IMR-90 (cell line): ENCODE data around the gene KCNQ5. TPM values are rescaled to one million over a fixed set of nuclear protein-coding genes. Genes with fewer than 3 reads are reported as not detected.

Experiments used
- ATAC-seq: fragments of 200-7000 bp; cut with Tn5 transposase; 2 replicates; pipeline ENCODE4 v1.9.1; 2020; ENCODE audit warnings: low read depth, mild to moderate bottlenecking, moderate library complexity
- BruUV-seq: library from RNA; stranded (reverse); fragments of 400-500 nt; replicated peaks from 2 replicates; lab custom pipeline; 2021; lab: Mats Ljungman, UMichigan
- CTCF ChIA-PET: fragments of 300-600 bp; formaldehyde crosslinking; extraction: SDS; loops from one replicate; lab custom pipeline; 2021; ENCODE audit warnings: antibody characterized with exemption; lab: Yijun Ruan, JAX
- POLR2A ChIA-PET: fragments of 300-600 bp; sonication (Branson Sonifier 250); formaldehyde crosslinking; loops from one replicate; lab custom pipeline; 2022; ENCODE audit warnings: antibody characterized with exemption; ENCODE audit not compliant: unreplicated experiment; lab: Charles Lee
- DNase-seq: peaks from one replicate; pipeline ENCODE4 v3.0.0; 2013
- H2AFZ ChIP-seq: replicated peaks from 2 replicates; pipeline ENCODE3; 2013; ENCODE audit warnings: low read length, mild to moderate bottlenecking; ENCODE audit not compliant: poor library complexity
- H2AK5ac ChIP-seq: 2 replicates; pipeline ENCODE4 v1.6.1; 2013; ENCODE audit warnings: low read depth, low read length, inconsistent platforms
- H2AK9ac ChIP-seq: replicated peaks from 2 replicates; pipeline ENCODE3; 2013; ENCODE audit warnings: mild to moderate bottlenecking, low read depth, low read length, moderate library complexity; ENCODE audit not compliant: poor library complexity
- H2BK120ac ChIP-seq: 2 replicates; pipeline ENCODE4 v1.6.1; 2013; ENCODE audit warnings: low read depth, low read length, inconsistent platforms
- H2BK15ac ChIP-seq: 3 replicates; pipeline ENCODE4 v1.6.1; 2013; ENCODE audit warnings: low read depth, low read length, inconsistent platforms
- H2BK20ac ChIP-seq: 2 replicates; pipeline ENCODE4 v1.6.1; 2013; ENCODE audit warnings: low read depth, mild to moderate bottlenecking, inconsistent platforms, low read length, moderate library complexity
- H2BK5ac ChIP-seq: 2 replicates; pipeline ENCODE4 v1.6.1; 2013; ENCODE audit warnings: mild to moderate bottlenecking, low read depth, low read length, inconsistent platforms; ENCODE audit not compliant: poor library complexity, severe bottlenecking
- H3K14ac ChIP-seq: replicated peaks from 2 replicates; pipeline ENCODE4 v1.6.1; 2013; ENCODE audit warnings: low read depth, low read length, inconsistent platforms
- H3K18ac ChIP-seq: 2 replicates; pipeline ENCODE4 v1.6.1; 2013; ENCODE audit warnings: low read depth, low read length, control low read depth
- H3K23ac ChIP-seq: 2 replicates; pipeline ENCODE4 v1.6.1; 2013; ENCODE audit warnings: low read depth, low read length, inconsistent platforms
- H3K27ac ChIP-seq: 2 replicates; pipeline ENCODE4 v1.5.1; 2013; ENCODE audit warnings: mild to moderate bottlenecking, control low read depth, low read length; ENCODE audit not compliant: insufficient read depth
- H3K27me3 ChIP-seq: 2 replicates; pipeline ENCODE4 v1.6.1; 2013; ENCODE audit warnings: low read length; ENCODE audit not compliant: control insufficient read depth, insufficient read depth
- H3K36me3 ChIP-seq: 2 replicates; pipeline ENCODE4 v1.6.1; 2013; ENCODE audit warnings: low read length, mixed read lengths; ENCODE audit not compliant: control insufficient read depth, insufficient read depth
- H3K4ac ChIP-seq: 2 replicates; pipeline ENCODE4 v1.6.1; 2013; ENCODE audit warnings: low read depth, low read length, inconsistent platforms
- H3K4me1 ChIP-seq: 2 replicates; pipeline ENCODE4 v1.6.1; 2013; ENCODE audit warnings: low read length, mixed read lengths; ENCODE audit not compliant: control insufficient read depth, insufficient read depth
- H3K4me2 ChIP-seq: 2 replicates; pipeline ENCODE4 v1.6.1; 2013; ENCODE audit warnings: low read depth, mild to moderate bottlenecking, control low read depth, low read length, moderate library complexity
- H3K4me3 ChIP-seq: 2 replicates; pipeline ENCODE4 v1.5.1; 2013; ENCODE audit warnings: low read depth, mild to moderate bottlenecking, control low read depth, low read length, moderate library complexity; ENCODE audit not compliant: insufficient read depth
- H3K56ac ChIP-seq: 2 replicates; pipeline ENCODE4 v1.6.1; 2013; ENCODE audit warnings: low read length, inconsistent platforms; ENCODE audit not compliant: insufficient read depth; ENCODE audit errors: extremely low read depth
- H3K79me1 ChIP-seq, 2 experiments: 2 replicates each; pipeline ENCODE4 v1.6.1; 2013; ENCODE audit warnings: low read length in 2 of 2, inconsistent platforms in 1 of 2, low read depth in 1 of 2
- H3K9ac ChIP-seq: 2 replicates; pipeline ENCODE4 v1.6.1; 2013; ENCODE audit warnings: low read depth, low read length, control low read depth
- H3K9me1 ChIP-seq: 2 replicates; pipeline ENCODE4 v1.6.1; 2013; ENCODE audit warnings: low read length, inconsistent platforms; ENCODE audit not compliant: insufficient read depth
- H3K9me3 ChIP-seq: 2 replicates; pipeline ENCODE4 v1.6.1; 2013; ENCODE audit warnings: low read length; ENCODE audit not compliant: control insufficient read depth, insufficient read depth
- H4K20me1 ChIP-seq: 2 replicates; pipeline ENCODE4 v1.6.1; 2013; ENCODE audit warnings: low read length, inconsistent platforms; ENCODE audit not compliant: insufficient read depth
- H4K5ac ChIP-seq: 2 replicates; pipeline ENCODE4 v1.6.1; 2013; ENCODE audit warnings: mild to moderate bottlenecking, low read depth, low read length, control low read depth
- H4K8ac ChIP-seq, 2 experiments: 2 replicates each; pipeline ENCODE4 v1.6.1; 2013; ENCODE audit warnings: low read depth in 2 of 2, low read length in 2 of 2, control low read depth in 1 of 2, inconsistent platforms in 1 of 2
- H4K91ac ChIP-seq: 2 replicates; pipeline ENCODE4 v1.6.1; 2013; ENCODE audit warnings: low read depth, low read length, inconsistent platforms; ENCODE audit not compliant: insufficient read depth
- BHLHE40 ChIP-seq: fragments of 150-350 bp; IDR thresholded peaks from 2 replicates; pipeline ENCODE4 v1.6.1; 2016; ENCODE audit warnings: mild to moderate bottlenecking, low read depth, low read length
- CEBPB ChIP-seq: IDR thresholded peaks from 2 replicates; pipeline ENCODE4 v1.6.1; 2012; ENCODE audit warnings: low read depth, low read length, improper control_type of control experiment
- CHD1 ChIP-seq: IDR thresholded peaks from 2 replicates; pipeline ENCODE4 v1.6.1; 2012; ENCODE audit warnings: low read depth, low read length, improper control_type of control experiment
- FOS ChIP-seq: fragments of 150-350 bp; IDR thresholded peaks from 2 replicates; pipeline ENCODE4 v1.6.1; 2016; ENCODE audit warnings: low read depth, low read length
- MAFK ChIP-seq: IDR thresholded peaks from 2 replicates; pipeline ENCODE4 v1.6.1; 2012; ENCODE audit warnings: low read depth, low read length, improper control_type of control experiment
- MAZ ChIP-seq: IDR thresholded peaks from 2 replicates; pipeline ENCODE4 v1.6.1; 2012; ENCODE audit warnings: low read depth, mild to moderate bottlenecking, low read length, improper control_type of control experiment, moderate library complexity, borderline replicate concordance
- MXI1 ChIP-seq: IDR thresholded peaks from 2 replicates; pipeline ENCODE4 v1.6.1; 2012; ENCODE audit warnings: low read depth, mild to moderate bottlenecking, low read length, moderate library complexity, borderline replicate concordance
- NFE2L2 ChIP-seq: fragments of 150-350 bp; IDR thresholded peaks from 2 replicates; pipeline ENCODE4 v1.6.1; 2016; ENCODE audit warnings: low read depth, mild to moderate bottlenecking, low read length
- POLR2A ChIP-seq: IDR thresholded peaks from 2 replicates; pipeline ENCODE4 v1.6.1; 2012; ENCODE audit warnings: mild to moderate bottlenecking, low read depth, low read length
- RAD21 ChIP-seq: IDR thresholded peaks from 2 replicates; pipeline ENCODE4 v1.6.1; 2012; ENCODE audit warnings: low read length, improper control_type of control experiment
- RCOR1 ChIP-seq: IDR thresholded peaks from 2 replicates; pipeline ENCODE4 v1.6.1; 2012; ENCODE audit warnings: mild to moderate bottlenecking, low read length, improper control_type of control experiment; ENCODE audit not compliant: insufficient replicate concordance
- RFX5 ChIP-seq: IDR thresholded peaks from 2 replicates; pipeline ENCODE4 v1.8.0; 2012; ENCODE audit warnings: low read depth, mild to moderate bottlenecking, low read length, moderate library complexity
- SMC3 ChIP-seq: fragments of 150-350 bp; IDR thresholded peaks from 2 replicates; pipeline ENCODE4 v1.6.1; 2016; ENCODE audit warnings: low read depth, mild to moderate bottlenecking, antibody characterized with exemption, low read length, moderate library complexity
- USF2 ChIP-seq: fragments of 150-350 bp; IDR thresholded peaks from 2 replicates; pipeline ENCODE4 v1.6.1; 2017; ENCODE audit warnings: mild to moderate bottlenecking, antibody characterized with exemption, low read length, low read depth
- WGBS, 2 experiments: methylation state at CpG; one replicate each; pipeline versions ENCODE4 v1.1.5 to v1.1.7; 2013; ENCODE audit warnings: missing lambda C conversion rate in 2 of 2; ENCODE audit not compliant: insufficient read length in 1 of 2; ENCODE audit errors: extremely low coverage in 2 of 2; 5-methylcytosine and 5-hydroxymethylcytosine counted together
- dilution Hi-C: fragments of 300-500 bp; cut with HindIII; formaldehyde crosslinking; loops from one replicate; pipeline ENCODE4 v1.14.3; 2018; ENCODE audit warnings: low sequenced_read_pairs; ENCODE audit not compliant: unreplicated experiment
- in situ Hi-C: fragments of 300-500 bp; cut with MboI; formaldehyde crosslinking; loops from 3 replicates; pipeline ENCODE4 v1.14.3; 2019; ENCODE audit warnings: low sequenced_read_pairs, inconsistent platforms, mixed read lengths
- intact Hi-C: fragments of 100-400 bp; cut with micrococcal nuclease; formaldehyde crosslinking; loops from 2 replicates; pipeline ENCODE4 v1.10.0; 2022
- polyA plus RNA-seq, 3 experiments: library from polyadenylated mRNA; depleted of rRNA; stranded (reverse); fragments of >200 nt; gene quantifications; 2 replicates each; pipeline ENCODE4 v1.2.3, GENCODE V29; 2012; ENCODE audit warnings: low replicate concordance in 1 of 3
- total RNA-seq: library from RNA; depleted of rRNA; stranded (reverse); fragments of >200 nt; gene quantifications from 2 replicates; pipeline ENCODE4 v1.2.3, GENCODE V29; 2012
- TF ChIP-seq, protein P1 (sequence below): conservative IDR thresholded peaks from 2 replicates; pipeline ENCODE4 v1.5.1; 2012; ENCODE audit warnings: mild to moderate bottlenecking, low read depth, low read length, improper control_type of control experiment
- TF ChIP-seq, protein P2 (sequence below): fragments of 150-350 bp; IDR thresholded peaks from 2 replicates; pipeline ENCODE4 v1.6.1; 2016; ENCODE audit warnings: low read depth, mild to moderate bottlenecking, low read length, moderate library complexity, borderline replicate concordance

The KCNQ5 gene
- total and polyA plus RNA-seq, 2 of the 4 experiments (the other 2 are of a cell fraction) = 0.75 to 1.3 TPM

DNA sequence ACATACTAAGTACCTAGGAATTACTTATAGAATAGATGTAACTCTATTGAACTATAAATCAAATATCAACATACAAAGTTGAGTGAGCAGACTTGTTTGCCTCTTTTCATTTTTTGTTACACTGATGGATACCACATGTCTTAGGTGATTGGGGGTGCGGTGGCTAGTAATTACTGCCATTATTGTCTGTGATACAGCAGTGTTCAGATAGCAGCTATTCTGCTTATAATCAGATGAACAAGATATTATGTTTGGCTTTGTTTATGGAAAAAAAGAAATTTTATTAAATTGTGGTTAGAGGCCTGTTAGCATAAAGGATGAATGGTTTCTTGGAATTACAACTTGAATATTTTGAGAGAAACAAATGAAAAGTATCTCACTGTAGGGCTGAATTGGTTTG lies 55.9 kb downstream of the KCNQ5 start:
- no peak overlapping the region for H3K56ac ChIP-seq
- no peak overlapping the region for H3K14ac ChIP-seq
- BruUV-seq = no TSS peak
- H3K27ac ChIP-seq = no peak overlapping the region
- H3K27me3 ChIP-seq = no peaks in the 10 kb centered on the region
- TF ChIP-seq NFE2L2 (no peak), RAD21 (no peak), USF2 (no peak), RCOR1 (no peak), MAZ (no peak), SMC3 (no peak), POLR2A (no peak), CHD1 (no peak), MXI1 (no peak), CEBPB (no peak), FOS (no peak), RFX5 (no peak), MAFK (no peak), BHLHE40 (no peak)
- TF ChIP-seq, protein P1, sequence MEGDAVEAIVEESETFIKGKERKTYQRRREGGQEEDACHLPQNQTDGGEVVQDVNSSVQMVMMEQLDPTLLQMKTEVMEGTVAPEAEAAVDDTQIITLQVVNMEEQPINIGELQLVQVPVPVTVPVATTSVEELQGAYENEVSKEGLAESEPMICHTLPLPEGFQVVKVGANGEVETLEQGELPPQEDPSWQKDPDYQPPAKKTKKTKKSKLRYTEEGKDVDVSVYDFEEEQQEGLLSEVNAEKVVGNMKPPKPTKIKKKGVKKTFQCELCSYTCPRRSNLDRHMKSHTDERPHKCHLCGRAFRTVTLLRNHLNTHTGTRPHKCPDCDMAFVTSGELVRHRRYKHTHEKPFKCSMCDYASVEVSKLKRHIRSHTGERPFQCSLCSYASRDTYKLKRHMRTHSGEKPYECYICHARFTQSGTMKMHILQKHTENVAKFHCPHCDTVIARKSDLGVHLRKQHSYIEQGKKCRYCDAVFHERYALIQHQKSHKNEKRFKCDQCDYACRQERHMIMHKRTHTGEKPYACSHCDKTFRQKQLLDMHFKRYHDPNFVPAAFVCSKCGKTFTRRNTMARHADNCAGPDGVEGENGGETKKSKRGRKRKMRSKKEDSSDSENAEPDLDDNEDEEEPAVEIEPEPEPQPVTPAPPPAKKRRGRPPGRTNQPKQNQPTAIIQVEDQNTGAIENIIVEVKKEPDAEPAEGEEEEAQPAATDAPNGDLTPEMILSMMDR = no peak
- TF ChIP-seq, protein P2, sequence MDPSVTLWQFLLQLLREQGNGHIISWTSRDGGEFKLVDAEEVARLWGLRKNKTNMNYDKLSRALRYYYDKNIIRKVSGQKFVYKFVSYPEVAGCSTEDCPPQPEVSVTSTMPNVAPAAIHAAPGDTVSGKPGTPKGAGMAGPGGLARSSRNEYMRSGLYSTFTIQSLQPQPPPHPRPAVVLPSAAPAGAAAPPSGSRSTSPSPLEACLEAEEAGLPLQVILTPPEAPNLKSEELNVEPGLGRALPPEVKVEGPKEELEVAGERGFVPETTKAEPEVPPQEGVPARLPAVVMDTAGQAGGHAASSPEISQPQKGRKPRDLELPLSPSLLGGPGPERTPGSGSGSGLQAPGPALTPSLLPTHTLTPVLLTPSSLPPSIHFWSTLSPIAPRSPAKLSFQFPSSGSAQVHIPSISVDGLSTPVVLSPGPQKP = no peak
- H3K9me1 ChIP-seq = no peaks in the 10 kb centered on the region; the same call in 1 of the 2 replicates
- H3K18ac ChIP-seq = no peak overlapping the region
- in situ Hi-C loops = no loop called here
- no peaks in the 10 kb centered on the region for H4K20me1 ChIP-seq
- WGBS, 2 experiments = no CpG with 5 or more reads among the region's 1 CpG
- H2BK120ac ChIP-seq = no peak overlapping the region
- H2AFZ ChIP-seq = no peak overlapping the region
- DNase-seq (no peak), ATAC-seq (no peak)
- dilution Hi-C loops = no loop called here
- no peak overlapping the region for H3K4me3 ChIP-seq
- no peak overlapping the region for H4K91ac ChIP-seq
- intact Hi-C loops = no loop called here
- no peak overlapping the region for H3K4me2 ChIP-seq
- no peak overlapping the region for H3K4ac ChIP-seq
- no peaks in the 10 kb centered on the region; a peak in 2 of 4 replicates for H3K79me1 ChIP-seq
- H3K4me1 ChIP-seq = no peaks in the 10 kb centered on the region; the same call in 1 of the 2 replicates
- H3K23ac ChIP-seq = no peak overlapping the region
- no peak overlapping the region for H3K9ac ChIP-seq
- H2BK15ac ChIP-seq = no peak overlapping the region
- no peaks in the 10 kb centered on the region for H3K9me3 ChIP-seq
- H2AK5ac ChIP-seq = no peak overlapping the region
- H4K5ac ChIP-seq = no peak overlapping the region
- H2BK20ac ChIP-seq = no peak overlapping the region
- H2BK5ac ChIP-seq = no peak overlapping the region
- H2AK9ac ChIP-seq = no peak overlapping the region
- H3K36me3 ChIP-seq = no peaks in the 10 kb centered on the region
- POLR2A ChIA-PET = no interaction called here
- CTCF ChIA-PET = no interaction called here
- no peak overlapping the region for H4K8ac ChIP-seq
